Caki2 (cell line): Measurements from ENCODE around the gene NEK1. TPM values are rescaled to one million over a fixed set of nuclear protein-coding genes. Genes with fewer than 3 reads are reported as not detected.
"Not testable (repeated sequence)": the region's sequence is repeated elsewhere in the genome, so short reads cannot be mapped to it uniquely, and the experiment has no call there.

ENCODE experiments used
- DNase-seq: peaks from one replicate; pipeline ENCODE4 v3.0.0-alpha.2; 2015; ENCODE audit warnings: low read depth
- in situ Hi-C: cut with HindIII; loops from 2 replicates; pipeline ENCODE4 v1.10.0; 2016; ENCODE audit warnings: low sequenced_read_pairs, low pct_unique_long_range_greater_than_20kb, mixed read lengths
- total RNA-seq: library from RNA; depleted of rRNA; stranded (reverse); fragments of >200 nt; shearing (Covaris generic); gene quantifications from 2 replicates; pipeline ENCODE4 v1.2.3, GENCODE V29; 2014; ENCODE audit warnings: low replicate concordance

Gene NEK1
- total RNA-seq, 1 experiment from 2014 or later: 6.5 TPM

DNA sequence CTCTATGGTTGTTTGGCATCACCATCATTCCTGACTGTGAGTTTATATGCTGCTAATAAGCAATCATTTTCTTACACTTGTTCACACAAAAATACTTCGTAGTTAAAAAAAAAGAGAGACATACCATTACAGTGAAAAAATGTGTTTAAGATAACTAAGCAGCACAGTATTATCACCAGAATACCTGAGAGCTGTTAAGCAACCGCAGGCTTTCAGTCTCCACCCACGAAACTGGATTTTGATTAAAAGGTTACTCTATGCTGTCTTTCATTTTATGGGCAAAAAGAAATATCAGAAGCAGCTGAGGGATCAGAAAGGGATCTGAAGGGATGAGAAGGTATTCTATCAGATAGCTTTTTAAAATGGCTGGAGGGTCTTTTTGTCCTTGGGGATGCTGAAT lies 148.3 kb downstream of the NEK1 start:
- DNase-seq: no peak
- in situ Hi-C loops: no loop called here

DNA sequence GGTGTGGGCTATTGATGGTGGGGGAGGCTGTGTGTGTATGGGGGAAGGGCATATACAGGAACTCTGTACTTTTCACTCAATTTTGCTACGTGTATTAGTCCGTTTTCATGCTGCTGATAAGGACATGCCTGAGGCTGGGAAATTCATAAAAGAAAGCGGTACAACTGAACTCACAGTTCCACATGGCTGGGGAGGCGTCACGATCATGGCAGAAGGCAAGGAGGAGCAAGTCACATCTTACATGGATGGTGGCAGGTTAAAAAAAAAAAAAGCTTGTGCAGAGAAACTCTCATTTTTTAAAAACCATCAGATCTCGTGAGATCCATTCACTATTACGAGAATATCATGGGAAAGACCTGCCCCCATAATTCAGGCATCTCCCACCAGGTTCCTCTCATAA lies 152.3 kb downstream of the NEK1 start:
- DNase-seq: no peak
- in situ Hi-C loops: no loop called here

DNA sequence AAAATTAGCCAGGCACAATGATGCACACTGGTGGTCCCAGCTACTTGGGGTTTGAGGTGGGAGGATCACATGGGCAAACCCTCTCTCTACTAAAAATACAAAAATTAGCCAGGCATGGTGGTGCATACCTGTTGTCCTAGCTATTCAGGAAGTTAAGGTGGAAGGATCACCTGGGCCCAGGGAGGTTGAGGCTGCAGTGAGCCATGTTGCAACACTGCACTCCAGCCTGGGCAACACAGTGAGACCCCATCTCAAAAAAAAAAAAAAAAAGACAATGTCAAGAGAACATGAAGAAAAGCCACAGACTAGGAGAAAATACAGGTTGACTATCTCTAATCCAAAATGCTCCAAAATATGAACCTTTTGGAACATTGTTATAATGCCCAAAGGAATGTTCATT lies 153.8 kb downstream of the NEK1 start:
- in situ Hi-C loops: no loop called here
- no peak for DNase-seq

DNA sequence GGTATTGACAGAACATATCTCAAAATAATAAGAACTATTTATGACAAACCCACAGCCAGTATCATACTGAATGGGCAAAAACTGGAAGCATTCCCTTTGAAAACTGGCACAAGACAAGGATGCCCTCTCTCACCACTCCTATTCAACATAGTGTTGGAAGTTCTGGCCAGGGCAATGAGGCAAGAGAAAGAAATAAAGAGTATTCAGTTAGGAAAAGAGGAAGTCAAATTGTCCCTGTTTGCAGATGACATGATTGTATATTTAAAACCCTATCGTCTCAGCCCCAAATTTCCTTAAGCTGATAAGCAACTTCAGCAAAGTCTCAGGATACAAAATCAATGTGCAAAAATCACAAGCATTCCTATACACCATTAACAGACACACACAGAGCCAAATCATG lies 159.7 kb downstream of the NEK1 start:
- in situ Hi-C loops, DNase-seq: not testable (repeated sequence)

DNA sequence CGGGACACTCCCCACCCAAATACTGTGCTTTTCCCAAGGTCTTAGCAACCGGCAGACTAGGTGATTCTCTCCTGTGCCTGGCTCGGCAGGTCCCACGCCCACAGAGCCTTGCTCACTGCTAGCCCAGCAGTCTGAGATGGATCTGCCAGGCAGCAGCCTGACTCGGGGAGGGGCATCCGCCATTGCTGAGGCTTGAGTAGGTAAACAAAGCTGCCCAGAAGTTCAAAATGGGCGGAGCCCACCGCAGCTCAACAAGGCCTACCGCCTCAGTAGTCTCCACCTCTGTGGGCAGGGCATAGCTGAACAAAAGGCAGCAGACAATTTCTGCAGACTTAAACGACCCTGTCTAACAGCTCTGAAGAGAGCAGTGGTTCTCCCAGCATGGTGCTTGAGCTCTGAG lies 163.4 kb downstream of the NEK1 start:
- in situ Hi-C loops, DNase-seq: not testable (repeated sequence)

DNA sequence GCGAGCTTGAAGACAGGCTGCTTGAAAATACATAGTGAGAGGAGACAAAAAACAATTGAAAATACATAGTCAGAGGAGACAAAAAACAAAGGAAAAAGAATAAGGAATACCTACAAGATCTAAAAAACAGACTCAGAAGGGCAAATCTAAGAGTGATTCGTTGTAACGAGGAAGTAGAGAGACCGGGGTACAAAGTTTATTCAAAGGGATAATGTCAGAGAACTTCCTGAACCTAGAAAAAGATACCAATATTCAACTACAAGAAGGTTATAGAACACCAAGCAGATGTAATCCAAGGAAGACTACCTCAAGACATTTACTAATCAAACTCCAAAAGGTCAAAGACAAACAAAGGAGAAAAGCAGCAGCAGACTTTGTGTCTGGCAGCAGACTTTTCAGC lies 165.6 kb downstream of the NEK1 start:
- no peak for DNase-seq
- in situ Hi-C loops: no loop called here

DNA sequence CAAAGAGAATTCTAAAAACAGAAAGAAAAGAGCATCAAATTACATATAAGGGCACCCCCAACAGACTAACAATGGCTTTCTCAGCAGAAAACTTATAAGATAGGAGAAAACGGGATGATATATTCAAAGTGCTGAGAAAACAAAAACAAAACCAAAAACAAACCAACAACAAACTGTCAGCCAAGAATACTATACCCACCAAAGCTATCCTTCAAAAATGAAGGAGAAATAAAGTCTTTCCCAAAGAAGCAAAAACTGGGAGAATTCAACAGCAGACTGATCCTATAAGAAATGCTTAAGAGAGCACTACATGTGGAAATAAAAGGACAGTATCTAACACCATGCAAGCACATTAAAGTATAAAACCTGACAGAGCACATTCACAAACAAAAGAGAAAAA lies 168.6 kb downstream of the NEK1 start:
- no peak for DNase-seq
- in situ Hi-C loops: no loop called here

DNA sequence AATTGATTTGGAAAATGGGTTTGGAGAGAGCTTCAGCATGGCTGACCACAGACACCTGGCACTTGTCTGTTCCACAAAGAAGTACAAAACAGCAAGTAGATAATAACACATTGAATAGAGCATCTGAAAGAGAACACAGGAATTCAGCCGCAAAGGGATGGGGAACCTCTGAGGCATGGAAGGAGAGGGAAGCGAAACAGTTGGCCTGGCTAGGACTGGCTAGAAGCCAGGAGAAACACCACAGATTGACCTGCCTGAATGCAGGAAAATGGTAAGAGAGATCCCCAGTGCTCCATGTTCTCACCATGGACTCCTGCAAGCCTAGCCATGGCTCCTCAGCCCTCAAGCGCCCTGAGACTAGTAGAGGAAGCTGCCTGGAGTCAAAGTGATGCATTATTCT lies 171.9 kb downstream of the NEK1 start:
- peak; percentile 22 for DNase-seq
- in situ Hi-C loops: no loop called here

DNA sequence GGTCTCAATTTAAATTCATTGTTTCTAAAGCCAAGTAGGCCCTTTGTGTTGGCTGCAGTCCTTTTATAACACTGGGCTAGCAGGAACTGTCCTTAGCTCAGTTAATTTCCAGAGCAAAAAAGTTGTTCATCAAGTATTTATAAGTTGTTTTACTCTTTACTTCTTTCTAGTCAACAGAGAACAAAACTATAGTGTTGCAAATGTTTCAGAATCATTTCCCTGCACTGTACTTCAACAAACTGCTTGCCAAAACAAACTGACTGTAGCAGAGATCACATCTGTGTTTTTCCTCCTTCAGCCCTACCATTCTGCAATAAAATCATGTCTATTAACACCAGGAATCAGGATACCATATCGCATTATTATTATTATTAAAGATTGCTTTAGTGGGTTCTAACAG lies 173.1 kb downstream of the NEK1 start:
- in situ Hi-C loops: no loop called here
- no peak for DNase-seq

DNA sequence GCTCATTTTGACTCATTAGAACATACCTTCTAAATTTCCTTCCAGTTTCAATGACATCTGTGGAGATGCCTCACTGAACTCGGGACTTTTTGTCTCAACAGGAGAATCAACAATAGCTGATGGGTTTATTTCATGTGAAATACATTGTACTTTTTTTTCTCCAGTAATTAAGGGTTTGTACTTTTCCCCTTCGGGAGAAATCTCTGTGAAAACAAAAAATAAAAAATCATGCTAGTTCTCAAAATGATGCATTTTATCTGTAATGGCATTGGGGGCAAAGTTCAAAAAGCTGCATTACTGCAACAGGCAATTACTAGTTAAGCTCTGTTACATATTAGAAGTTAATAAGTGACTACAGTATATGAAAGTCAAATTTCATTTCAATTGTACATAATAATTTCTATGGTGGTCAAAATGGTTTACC lies 174.3 kb downstream of the NEK1 start:
- peak; percentile 33 for DNase-seq
- in situ Hi-C loops: no loop called here

DNA sequence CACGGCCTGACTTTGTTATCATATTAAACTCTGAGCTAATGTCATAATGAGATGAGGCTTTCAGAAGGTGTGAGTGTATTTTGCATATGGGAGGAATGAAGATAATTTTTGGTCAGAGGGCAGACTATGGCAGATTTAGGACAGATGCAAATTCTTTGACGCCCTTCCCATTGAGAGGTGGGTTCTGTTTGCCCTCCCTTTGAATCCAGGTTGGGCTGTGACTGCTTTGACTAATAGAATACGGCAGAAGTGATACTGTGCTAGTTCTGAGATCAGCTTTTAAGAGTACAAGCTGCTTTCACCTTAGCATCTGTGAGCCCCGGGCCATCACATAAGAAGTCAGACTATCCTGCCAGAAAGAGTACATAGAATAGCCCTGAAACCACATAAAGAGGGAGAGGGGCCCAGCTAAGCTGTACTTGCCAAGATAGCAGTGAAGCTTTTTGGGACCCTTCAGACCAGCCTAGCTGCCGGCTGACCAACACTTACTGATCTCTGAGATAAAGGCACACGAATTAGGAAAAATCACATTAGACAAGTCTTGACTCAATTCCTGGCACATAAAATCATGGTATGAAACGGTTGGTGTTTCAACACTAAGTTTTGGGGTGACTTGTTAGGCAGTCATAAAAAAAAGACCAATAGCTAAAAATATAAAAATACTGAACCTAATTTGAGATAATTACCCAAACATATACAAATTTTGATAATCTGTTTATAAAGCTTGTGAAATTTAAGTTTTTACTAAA lies 174.9 kb downstream of the NEK1 start:
- in situ Hi-C loops: no loop called here
- DNase-seq: no peak

DNA sequence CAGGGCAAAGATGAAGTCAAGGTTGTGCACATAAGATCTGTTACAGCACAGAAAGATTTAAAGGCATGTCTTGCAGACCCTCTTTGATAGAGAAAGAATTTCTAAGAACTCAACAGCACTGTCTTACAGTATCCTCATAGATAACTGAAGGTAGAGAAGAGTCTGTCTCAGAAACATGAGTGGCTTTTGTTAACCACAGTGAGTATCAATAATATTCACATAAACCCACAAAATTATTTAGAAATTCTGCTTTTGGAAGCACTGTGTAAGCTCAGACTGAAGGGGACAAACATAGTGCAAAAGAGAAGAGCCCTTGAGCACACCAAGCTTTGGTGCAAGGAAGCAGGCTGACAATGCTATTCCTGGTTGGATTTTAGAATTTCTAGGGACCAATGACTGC lies 175.6 kb downstream of the NEK1 start:
- DNase-seq: no peak
- in situ Hi-C loops: no loop called here

DNA sequence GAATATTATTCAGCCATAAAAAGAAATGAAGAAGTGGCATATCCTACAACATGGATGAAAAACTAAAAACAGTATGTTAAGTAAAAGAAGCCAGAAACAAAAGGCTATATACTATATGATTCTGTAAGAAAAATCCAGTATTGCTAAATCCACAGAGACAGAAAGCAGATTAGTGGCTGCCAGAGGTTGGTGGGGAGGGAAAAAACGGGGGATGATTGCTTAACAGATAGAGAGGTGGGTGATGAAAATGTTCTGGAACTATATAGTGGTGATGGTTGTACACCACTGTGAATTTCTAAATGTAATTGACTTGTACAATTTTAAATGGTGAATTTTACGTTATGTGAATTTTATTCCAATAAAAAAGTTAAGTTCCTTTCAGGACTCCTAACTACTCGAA lies 184.0 kb downstream of the NEK1 start:
- in situ Hi-C loops: no loop called here
- no peak for DNase-seq

DNA sequence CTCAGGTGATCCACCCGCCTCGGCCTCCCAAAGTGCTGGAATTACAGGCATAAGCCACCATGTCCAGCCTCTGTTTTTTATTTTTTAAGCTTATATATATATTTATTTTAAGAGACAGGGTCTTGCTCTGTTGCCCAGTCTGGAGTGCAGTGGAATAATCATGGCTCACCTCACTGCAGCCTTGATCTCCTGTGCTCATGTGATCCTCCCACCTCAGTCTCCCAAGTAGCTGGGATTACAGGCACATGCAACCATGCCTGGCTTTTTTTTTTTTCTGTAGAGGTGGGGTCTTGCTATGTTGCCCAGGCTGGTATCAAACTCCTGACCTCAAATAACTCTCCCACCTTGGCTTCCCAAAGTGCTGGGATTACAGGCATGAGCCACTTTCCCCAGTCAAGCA lies 184.7 kb downstream of the NEK1 start:
- DNase-seq, in situ Hi-C loops: not testable (repeated sequence)

DNA sequence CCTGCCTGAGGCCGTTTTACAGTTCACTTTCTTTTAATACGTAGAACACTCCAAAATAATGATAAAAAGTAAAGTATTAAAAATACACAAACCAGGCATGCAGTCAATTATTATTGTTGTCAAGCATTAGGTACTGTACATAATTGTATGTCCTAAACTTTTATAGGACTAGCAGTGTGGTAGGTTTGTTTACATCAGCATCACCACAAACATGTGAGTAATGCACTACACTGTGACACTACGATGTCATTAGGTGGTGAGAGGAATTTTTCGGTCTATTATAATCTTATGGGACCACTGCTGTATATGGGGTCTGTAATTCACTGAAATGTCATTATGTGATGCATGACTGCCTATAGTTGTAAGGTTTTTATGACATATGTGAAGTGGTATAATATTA lies 192.1 kb downstream of the NEK1 start:
- no peak for DNase-seq
- in situ Hi-C loops: no loop called here

DNA sequence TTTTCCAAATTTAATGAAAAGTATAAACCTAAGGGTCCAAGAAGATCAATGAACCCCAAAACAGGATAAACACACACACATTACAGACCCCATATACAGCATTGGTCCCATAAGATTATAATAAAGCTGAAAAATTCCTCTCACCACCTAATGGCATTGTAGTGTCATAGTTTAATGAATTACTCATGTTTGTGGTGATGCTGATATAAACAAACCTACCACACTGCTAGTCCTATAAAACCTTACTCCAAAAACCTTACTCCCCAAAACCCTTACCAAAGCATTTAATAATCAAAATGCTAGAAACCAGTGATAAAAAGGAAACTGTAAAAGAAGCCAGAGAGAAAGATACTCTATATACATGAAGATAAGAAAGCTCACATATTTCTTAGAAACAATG lies 193.5 kb downstream of the NEK1 start:
- in situ Hi-C loops: no loop called here
- no peak for DNase-seq

DNA sequence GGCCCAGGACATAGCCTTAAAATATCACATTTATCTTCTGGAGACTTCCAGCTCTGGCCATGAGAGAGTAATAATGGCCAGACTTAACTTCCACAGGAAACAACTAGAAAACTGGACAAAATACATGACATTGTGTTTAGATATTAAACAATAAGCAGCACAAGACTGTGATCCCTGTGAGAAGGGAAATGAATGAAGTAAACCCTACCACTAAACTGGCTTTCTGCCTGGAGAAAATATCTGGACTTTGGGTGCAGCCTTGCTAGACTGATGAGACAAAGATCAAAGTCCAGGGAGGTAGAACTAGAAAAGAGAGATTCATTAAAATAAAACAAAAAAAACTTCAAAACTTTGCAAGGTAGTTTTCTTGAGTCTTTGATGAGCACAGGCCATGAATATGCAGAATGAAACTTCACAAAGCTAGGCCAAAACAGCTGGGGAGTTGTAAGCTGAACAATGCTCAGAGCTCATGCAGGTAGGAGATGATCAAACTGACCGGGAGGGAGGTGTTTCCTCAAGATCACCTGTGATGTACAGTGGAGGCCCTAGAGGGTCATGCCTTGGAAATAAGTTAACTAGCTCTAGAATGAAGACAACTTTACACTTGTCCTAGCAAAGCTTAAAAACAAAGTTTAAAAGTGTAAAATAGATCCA lies 194.6 kb downstream of the NEK1 start:
- in situ Hi-C loops: no loop called here
- no peak for DNase-seq

DNA sequence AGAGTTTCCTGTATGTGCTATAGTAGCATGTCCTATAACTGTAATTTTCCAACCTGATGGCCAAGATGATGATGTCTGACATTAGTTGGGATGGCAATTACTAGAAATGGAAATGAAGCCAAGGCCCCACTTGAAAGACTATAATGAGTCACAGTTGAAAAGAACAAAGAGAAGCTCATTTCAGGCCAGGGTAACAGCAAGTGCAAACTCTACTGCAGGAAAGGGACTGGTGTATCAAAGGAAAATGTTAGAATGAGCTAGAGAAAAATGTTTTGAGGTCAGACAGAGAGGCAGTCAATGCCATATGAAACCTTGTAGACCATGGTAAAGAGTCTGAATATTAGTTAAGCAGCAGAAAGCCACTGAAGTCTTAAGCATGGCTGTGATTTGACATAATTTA lies 195.4 kb downstream of the NEK1 start:
- in situ Hi-C loops: no loop called here
- no peak for DNase-seq

DNA sequence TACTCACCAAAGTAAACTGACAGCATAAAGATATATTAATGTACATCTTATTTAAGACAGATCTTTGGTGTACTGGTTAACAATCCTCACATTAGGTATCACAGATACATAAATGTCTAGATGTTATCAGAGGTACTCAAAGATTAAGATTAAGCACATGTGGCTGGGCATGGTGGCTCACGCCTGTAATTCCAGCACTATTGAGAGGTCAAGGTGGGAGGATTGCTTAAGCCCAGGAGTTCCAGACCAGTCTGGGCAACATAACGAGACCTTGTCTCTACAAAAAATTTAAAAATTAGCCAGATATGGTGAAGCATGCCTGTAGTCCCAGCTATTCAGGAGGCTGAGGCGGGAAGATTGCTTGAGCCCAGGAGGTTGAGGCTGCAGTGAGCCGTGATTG lies 195.9 kb downstream of the NEK1 start:
- in situ Hi-C loops: no loop called here
- no peak for DNase-seq

DNA sequence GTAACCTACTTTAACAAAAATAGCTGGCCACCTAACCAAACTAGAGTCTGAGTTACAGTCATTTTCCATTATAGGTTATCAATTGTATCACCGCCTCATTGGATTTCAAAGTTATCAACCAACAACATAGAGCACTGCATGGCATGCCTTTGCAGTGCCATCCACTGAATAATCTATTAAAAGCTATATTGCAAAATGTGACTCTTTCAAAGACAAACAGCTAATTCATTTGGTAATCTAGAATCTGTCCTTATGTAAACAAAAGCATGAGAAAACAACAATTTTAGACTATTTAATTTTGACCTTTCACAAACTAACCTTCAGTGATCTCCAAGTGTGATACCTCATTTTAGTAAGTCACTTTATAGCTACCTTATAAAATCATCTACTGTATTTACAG lies 197.5 kb downstream of the NEK1 start:
- in situ Hi-C loops: no loop called here
- no peak for DNase-seq
